Endothelial cell of umbilical vein (primary cell): ENCODE data around the gene COL23A1. TPM values are rescaled to one million over a fixed set of nuclear protein-coding genes. Genes with fewer than 3 reads are reported as not detected.

ENCODE experiments used
- BruUV-seq: library from RNA; stranded (reverse); fragments of 400-500 nt; replicated peaks from 2 replicates; lab custom pipeline; 2021; lab: Mats Ljungman, UMichigan
- CTCF ChIA-PET: fragments of 300-600, 350-600 bp; sonication (Branson Sonifier 250); formaldehyde crosslinking; loops from one replicate; lab custom pipeline; 2021; ENCODE audit warnings: antibody characterized with exemption, inconsistent platforms; lab: Charles Lee
- POLR2A ChIA-PET: fragments of 300-600, 350-600 bp; sonication (Branson Sonifier 250); formaldehyde crosslinking; loops from one replicate; lab custom pipeline; 2021; ENCODE audit warnings: antibody characterized with exemption, inconsistent platforms; lab: Charles Lee
- DNase-seq: peaks from one replicate; pipeline ENCODE4 v3.0.0-alpha.2; 2011; ENCODE audit warnings: low read depth, low spot score
- FAIRE-seq: peaks from 2 replicates; lab custom pipeline; 2011; peaks lifted over from hg19 to GRCh38; lab: Jason Lieb, UNC
- H2AFZ ChIP-seq: 2 replicates; pipeline ENCODE4 v1.6.0; 2012; ENCODE audit warnings: low read depth, low read length, control low read depth, inconsistent platforms
- H3K27ac ChIP-seq: 2 replicates; pipeline ENCODE4 v1.5.1; 2011; ENCODE audit warnings: low read depth, mild to moderate bottlenecking, control low read depth, low read length, moderate library complexity; ENCODE audit not compliant: insufficient read depth
- H3K27me3 ChIP-seq, 2 experiments: 2 replicates each; pipeline versions ENCODE4 v1.6.0 to v1.6.1; 2011; ENCODE audit warnings: low read length in 2 of 2, mixed read lengths in 1 of 2; ENCODE audit not compliant: control insufficient read depth in 2 of 2, insufficient read depth in 2 of 2
- H3K36me3 ChIP-seq, 2 experiments: 2 replicates in 1 of 2; 3 replicates in 1 of 2; pipeline ENCODE4 v1.5.1; 2011; ENCODE audit warnings: low read length in 2 of 2, mild to moderate bottlenecking in 1 of 2, moderate library complexity in 1 of 2; ENCODE audit not compliant: control insufficient read depth in 2 of 2, insufficient read depth in 2 of 2; ENCODE audit errors: extremely low read depth in 1 of 2
- H3K4me1 ChIP-seq: 3 replicates; pipeline ENCODE4 v1.5.1; 2011; ENCODE audit warnings: mild to moderate bottlenecking, low read length; ENCODE audit not compliant: control insufficient read depth, insufficient read depth; ENCODE audit errors: extremely low read depth
- H3K4me2 ChIP-seq: 2 replicates; pipeline ENCODE4 v1.6.1; 2011; ENCODE audit warnings: low read length, control low read depth, mixed read lengths; ENCODE audit not compliant: insufficient read depth
- H3K4me3 ChIP-seq, 3 experiments: fragments of 200-600 bp in 1 of 3; sonication (generic), shearing (Covaris generic) in 1 of 3; replicated peaks in 1 of 3; 2 replicates each; pipeline ENCODE4 v1.5.1; 2011 to 2016; ENCODE audit warnings: control low read depth in 3 of 3, low read length in 3 of 3, mild to moderate bottlenecking in 2 of 3, inconsistent platforms in 1 of 3, low read depth in 1 of 3, moderate library complexity in 1 of 3; ENCODE audit not compliant: insufficient read depth in 1 of 3
- H3K79me2 ChIP-seq: 2 replicates; pipeline ENCODE4 v1.6.0; 2012; ENCODE audit warnings: low read length, inconsistent platforms; ENCODE audit not compliant: control insufficient read depth, insufficient read depth
- H3K9ac ChIP-seq: replicated peaks from 2 replicates; pipeline ENCODE3; 2011; ENCODE audit warnings: low read length, control low read depth; ENCODE audit not compliant: insufficient read depth; ENCODE audit errors: extremely low read depth
- H3K9me1 ChIP-seq: replicated peaks from 3 replicates; pipeline ENCODE4 v1.6.0; 2011; ENCODE audit warnings: mild to moderate bottlenecking, low read length; ENCODE audit not compliant: control insufficient read depth, insufficient read depth; ENCODE audit errors: extremely low read depth
- H3K9me3 ChIP-seq: replicated peaks from 2 replicates; pipeline ENCODE4 v1.5.1; 2012; ENCODE audit warnings: low read length, inconsistent platforms; ENCODE audit not compliant: control insufficient read depth, insufficient read depth
- H4K20me1 ChIP-seq: replicated peaks from 2 replicates; pipeline ENCODE3; 2011; ENCODE audit warnings: mild to moderate bottlenecking, low read length; ENCODE audit not compliant: control insufficient read depth, insufficient read depth; ENCODE audit errors: extremely low read depth
- CTCF ChIP-seq, 2 donors: IDR thresholded peaks; 1 replicate in 1 of 2; 2 replicates in 1 of 2; pipeline ENCODE4 v1.5.1; 2011; ENCODE audit warnings: low read length in 2 of 2, mild to moderate bottlenecking in 2 of 2, moderate library complexity in 2 of 2, control low read depth in 1 of 2, inconsistent platforms in 1 of 2, low read depth in 1 of 2; ENCODE audit not compliant: insufficient read depth in 1 of 2; ENCODE audit errors: extremely low read depth in 1 of 2
- EZH2 ChIP-seq: IDR thresholded peaks from 2 replicates; pipeline ENCODE4 v1.6.1; 2012; ENCODE audit warnings: borderline replicate concordance, low read depth, mild to moderate bottlenecking, moderate library complexity, low read length, inconsistent platforms; ENCODE audit not compliant: severe bottlenecking
- FOS ChIP-seq: IDR thresholded peaks from 2 replicates; pipeline ENCODE4 v1.6.1; 2011; ENCODE audit warnings: mild to moderate bottlenecking, low read length, moderate library complexity, borderline replicate concordance; ENCODE audit not compliant: insufficient read depth
- GATA2 ChIP-seq: IDR thresholded peaks from 2 replicates; pipeline ENCODE4 v1.7.0; 2011; ENCODE audit warnings: low read depth, mild to moderate bottlenecking, moderate library complexity, mixed read lengths, low read length; ENCODE audit not compliant: insufficient read length, insufficient read depth
- JUN ChIP-seq: IDR thresholded peaks from 2 replicates; pipeline ENCODE4 v1.6.1; 2011; ENCODE audit warnings: borderline replicate concordance, low read depth; ENCODE audit not compliant: insufficient read length, insufficient read depth
- MAX ChIP-seq: IDR thresholded peaks from 2 replicates; pipeline ENCODE4 v1.6.1; 2011; ENCODE audit not compliant: insufficient read depth, insufficient read length
- MYC ChIP-seq: IDR thresholded peaks from one replicate; pipeline ENCODE4 v1.6.1; 2011; ENCODE audit warnings: mild to moderate bottlenecking, low read depth, low read length
- POLR2A ChIP-seq: IDR thresholded peaks from 2 replicates; pipeline ENCODE4 v1.6.1; 2012; ENCODE audit warnings: low read depth, mild to moderate bottlenecking, control low read depth, low read length
- POLR2AphosphoS5 ChIP-seq: IDR thresholded peaks from 2 replicates; pipeline ENCODE4 v1.6.1; 2012; ENCODE audit warnings: low read depth, mild to moderate bottlenecking, control low read depth, low read length, moderate library complexity; ENCODE audit not compliant: insufficient read depth
- dilution Hi-C: fragments of 300-500 bp; cut with MboI; formaldehyde crosslinking; loops from one replicate; pipeline ENCODE4 v1.15.0; 2019; ENCODE audit warnings: low sequenced_read_pairs; ENCODE audit not compliant: extremely low pct_ligation_motif_present
- intact Hi-C: fragments of 100-400 bp; cut with micrococcal nuclease; formaldehyde crosslinking; loops from one replicate; pipeline ENCODE4 v1.10.0; 2022
- polyA plus RNA-seq, 4 experiments: library from polyadenylated mRNA; depleted of rRNA in 3 of 4; stranded (reverse) in 3 of 4; unstranded in 1 of 4; fragments of >200 nt; gene quantifications; 2 replicates each; pipeline versions ENCODE4 v1.2.1 to v1.2.3, GENCODE V29; 2011 to 2012; ENCODE audit warnings: missing spikeins in 1 of 4
- total RNA-seq: library from RNA; stranded (reverse); gene quantifications from 2 replicates; pipeline ENCODE4 v1.2.3, GENCODE V29; 2021

The COL23A1 gene
- total and polyA plus RNA-seq, 2 donors (not counting 3 experiments of a cell fraction or from before 2014, with no cell fraction given): not detected

- intact Hi-C loops (no loop called here), dilution Hi-C loops (no loop called here)
- Histone ChIP-seq H3K36me3 (no peaks in the 10 kb centered on the region), H3K79me2 (no peaks in the 10 kb centered on the region), H4K20me1 (no peaks in the 10 kb centered on the region), H2AFZ (no peak overlapping the region), H3K9me3 (no peaks in the 10 kb centered on the region), H3K9ac (no peak overlapping the region), H3K27ac (no peak overlapping the region), H3K4me1 (no peaks in the 10 kb centered on the region), H3K27me3 (no peaks in the 10 kb centered on the region), H3K4me3 (no peak overlapping the region), H3K9me1 (no peaks in the 10 kb centered on the region), H3K4me2 (no peak overlapping the region)
- no TSS peak for BruUV-seq
- FAIRE-seq (no peak), DNase-seq (no peak)
- TF ChIP-seq GATA2 (no peak), MYC (no peak), CTCF (IDR thresholded peaks at IDR 0.05; ENCODE audit: extremely low read depth in 1 of 2, insufficient read depth in 1 of 2, low read depth in 1 of 2, low read length in 2 of 2) (no peak), FOS (no peak), JUN (no peak), EZH2 (no peak), POLR2AphosphoS5 (no peak), MAX (no peak), POLR2A (no peak)
- CTCF ChIA-PET: no interaction called here
- POLR2A ChIA-PET: no interaction called here
Observed at GRCh38 chr5:178257650-178258049, 332.5 kb downstream of the COL23A1 start.
